ENCODE results near the gene USP46. TPM values are rescaled to one million over a fixed set of nuclear protein-coding genes. Genes with fewer than 3 reads are reported as not detected.

USP46 gene
- total RNA-seq, result 13.5 and 19.4 TPM in 2 replicates

- peak; percentile 76 for DNase-seq (ENCODE audit: low read depth)
- no peak for TF ChIP-seq CTCF (IDR thresholded peaks at IDR 0.05; ENCODE audit: insufficient read depth, low read depth, low read length)
Observed at GRCh38 chr4:52659001-52659721, at the start of gene USP46. Gene USP46, minus strand, starts transcription at chr4:52659301. Its CDS starts 151 bp downstream, at chr4:52659150.

GRCh38 chr4:52704661-52705060 lies 45.6 kb upstream of the USP46 start:
- no peak overlapping the region for H3K4me3 ChIP-seq (ENCODE audit: low read depth, low read length)
- no peak for DNase-seq (ENCODE audit: low read depth)
- no peak for TF ChIP-seq CTCF (IDR thresholded peaks at IDR 0.05; ENCODE audit: insufficient read depth, low read depth, low read length)

More at GRCh38 chr4:52659001-52659721, at the start of gene USP46:
- H3K4me3 ChIP-seq (ENCODE audit: low read depth, low read length), result peak within 1 kb of the TSS; percentile 78

- no peak for DNase-seq (ENCODE audit: low read depth)
- no peak overlapping the region for H3K4me3 ChIP-seq (ENCODE audit: low read depth, low read length)
- TF ChIP-seq CTCF (IDR thresholded peaks at IDR 0.05; ENCODE audit: insufficient read depth, low read depth, low read length), result no peak
Observed at GRCh38 chr4:52704133-52704532, 45.0 kb upstream of the USP46 start.

- no peak for TF ChIP-seq CTCF (IDR thresholded peaks at IDR 0.05; ENCODE audit: insufficient read depth, low read depth, low read length)
- DNase-seq (ENCODE audit: low read depth), result no peak
- H3K4me3 ChIP-seq (ENCODE audit: low read depth, low read length), result no peak overlapping the region
Observed at GRCh38 chr4:52701207-52701606, 42.1 kb upstream of the USP46 start.

- H3K4me3 ChIP-seq (ENCODE audit: low read depth, low read length), result no peak overlapping the region
- DNase-seq (ENCODE audit: low read depth), result no peak
- no peak for TF ChIP-seq CTCF (IDR thresholded peaks at IDR 0.05; ENCODE audit: insufficient read depth, low read depth, low read length)
Observed at GRCh38 chr4:52694936-52695335, 35.8 kb upstream of the USP46 start.

GRCh38 chr4:52693492-52693891 lies 34.4 kb upstream of the USP46 start:
- DNase-seq (ENCODE audit: low read depth), result no peak
- no peak for TF ChIP-seq CTCF (IDR thresholded peaks at IDR 0.05; ENCODE audit: insufficient read depth, low read depth, low read length)
- no peak overlapping the region for H3K4me3 ChIP-seq (ENCODE audit: low read depth, low read length)

GRCh38 chr4:52689096-52689495 lies 30.0 kb upstream of the USP46 start:
- H3K4me3 ChIP-seq (ENCODE audit: low read depth, low read length), result no peak overlapping the region
- no peak for TF ChIP-seq CTCF (IDR thresholded peaks at IDR 0.05; ENCODE audit: insufficient read depth, low read depth, low read length)
- DNase-seq (ENCODE audit: low read depth), result no peak

All from fibroblast of villous mesenchyme (primary cell).